ENCODE data around the gene PALMD.

The PALMD gene

GRCh38 chr1:99662539-99663080 lies 16.7 kb downstream of the PALMD start:
- no peak for DNase-seq

GRCh38 chr1:99663501-99663900 lies 17.6 kb downstream of the PALMD start:
- DNase-seq, result no peak

- no peak for DNase-seq
Measured at GRCh38 chr1:99665212-99665611, 19.3 kb downstream of the PALMD start.

- DNase-seq, result no peak
Measured at GRCh38 chr1:99669376-99669775, 23.5 kb downstream of the PALMD start.

- no peak for DNase-seq
Measured at GRCh38 chr1:99669821-99670220, 23.9 kb downstream of the PALMD start.

- no peak for DNase-seq
Measured at GRCh38 chr1:99670583-99670982, 24.7 kb downstream of the PALMD start.

- no peak for DNase-seq
Measured at GRCh38 chr1:99672038-99672437, 26.1 kb downstream of the PALMD start.

- DNase-seq, result no peak
Measured at GRCh38 chr1:99672530-99673213, 26.8 kb downstream of the PALMD start.

GRCh38 chr1:99673315-99673714 lies 27.4 kb downstream of the PALMD start:
- DNase-seq, result no peak

GRCh38 chr1:99674115-99675064 lies 28.5 kb downstream of the PALMD start:
- no peak for DNase-seq

- DNase-seq, result no peak
Measured at GRCh38 chr1:99675292-99675691, 29.4 kb downstream of the PALMD start.

- DNase-seq, result no peak
Measured at GRCh38 chr1:99675994-99676393, 30.1 kb downstream of the PALMD start.

- no peak for DNase-seq
Measured at GRCh38 chr1:99676876-99677275, 31.0 kb downstream of the PALMD start.

GRCh38 chr1:99677416-99677815 lies 31.5 kb downstream of the PALMD start:
- DNase-seq, result no peak

- no peak for DNase-seq
Measured at GRCh38 chr1:99680270-99680669, 34.4 kb downstream of the PALMD start.

GRCh38 chr1:99681583-99681982 lies 35.7 kb downstream of the PALMD start:
- no peak for DNase-seq

- no peak for DNase-seq
Measured at GRCh38 chr1:99682291-99682751, 36.4 kb downstream of the PALMD start.

GRCh38 chr1:99685516-99686180 lies 39.7 kb downstream of the PALMD start:
- DNase-seq, result peak; percentile 37 to 52

- DNase-seq, result no peak
Measured at GRCh38 chr1:99691175-99691574, 45.3 kb downstream of the PALMD start.

GRCh38 chr1:99696616-99697015 lies 50.7 kb downstream of the PALMD start:
- DNase-seq, result no peak

GRCh38 chr1:99697580-99697979 lies 51.7 kb downstream of the PALMD start:
- DNase-seq, result no peak

GRCh38 chr1:99700020-99700419 lies 54.1 kb downstream of the PALMD start:
- no peak for DNase-seq

GRCh38 chr1:99702221-99702620 lies 56.3 kb downstream of the PALMD start:
- no peak for DNase-seq
